ENCODE data around the gene ZNF283. TPM values are rescaled to one million over a fixed set of nuclear protein-coding genes. Genes with fewer than 3 reads are reported as not detected.

ZNF283 gene
- total and polyA plus RNA-seq, 9 of the 15 experiments (the other 6 are each of a cell fraction or from before 2014, with no cell fraction given): 6.0 to 19.5 (median 9.8) TPM

- TF ChIP-seq MNT (conservative IDR thresholded peaks at IDR 0.05) (peak; percentile 70 to 78; a peak in 3 of 4 replicates), POLR2AphosphoS5 (IDR thresholded peaks at IDR 0.05; ENCODE audit: control insufficient read depth, insufficient read depth, low read depth, low read length) (peak; percentile 72; the same call in 1 of the 2 replicates), ELF1 (tag; IDR thresholded peaks at IDR 0.05) (peak; percentile 93), POLR2A (conservative IDR thresholded peaks at IDR 0.05) (peak; percentile 74), IFI16 (CRISPR knock-in tag; IDR thresholded peaks at IDR 0.05) (no peak), MEF2D (tag; conservative IDR thresholded peaks at IDR 0.05; ENCODE audit: low read depth) (no peak), ZNF639 (CRISPR knock-in tag; conservative IDR thresholded peaks at IDR 0.05 in 1 of 2, IDR thresholded peaks at IDR 0.05 in 1 of 2) (peak in 1 of 2 experiments; percentile 61; a peak in 1 of 4 replicates), KLF1 (tag; IDR thresholded peaks at IDR 0.05) (no peak), ZNF354B (CRISPR knock-in tag; IDR thresholded peaks at IDR 0.05) (no peak), CEBPB (tag; IDR thresholded peaks at IDR 0.05) (no peak), NR2C1 (IDR thresholded peaks at IDR 0.05) (0 out of 2 replicates have a peak, but pooled peaks have one; percentile 45), NR2C1 (tag; IDR thresholded peaks at IDR 0.05) (peak; percentile 47)
These were observed at the start of gene ZNF283 (continued) for GRCh38 chr19:43826787-43827754.

All from K562 (cell line).